Measurements from ENCODE around the gene GDPD3. TPM values are rescaled to one million over a fixed set of nuclear protein-coding genes. Genes with fewer than 3 reads are reported as not detected.
A peak's percentile ranks its signal among the peaks of the same experiment; 100 is the strongest.

The GDPD3 gene
- total and polyA plus RNA-seq, 2 of the 13 experiments (the other 11 are each of a cell fraction or from before 2014, with no cell fraction given) = 18.7 to 20.6 TPM

DNA sequence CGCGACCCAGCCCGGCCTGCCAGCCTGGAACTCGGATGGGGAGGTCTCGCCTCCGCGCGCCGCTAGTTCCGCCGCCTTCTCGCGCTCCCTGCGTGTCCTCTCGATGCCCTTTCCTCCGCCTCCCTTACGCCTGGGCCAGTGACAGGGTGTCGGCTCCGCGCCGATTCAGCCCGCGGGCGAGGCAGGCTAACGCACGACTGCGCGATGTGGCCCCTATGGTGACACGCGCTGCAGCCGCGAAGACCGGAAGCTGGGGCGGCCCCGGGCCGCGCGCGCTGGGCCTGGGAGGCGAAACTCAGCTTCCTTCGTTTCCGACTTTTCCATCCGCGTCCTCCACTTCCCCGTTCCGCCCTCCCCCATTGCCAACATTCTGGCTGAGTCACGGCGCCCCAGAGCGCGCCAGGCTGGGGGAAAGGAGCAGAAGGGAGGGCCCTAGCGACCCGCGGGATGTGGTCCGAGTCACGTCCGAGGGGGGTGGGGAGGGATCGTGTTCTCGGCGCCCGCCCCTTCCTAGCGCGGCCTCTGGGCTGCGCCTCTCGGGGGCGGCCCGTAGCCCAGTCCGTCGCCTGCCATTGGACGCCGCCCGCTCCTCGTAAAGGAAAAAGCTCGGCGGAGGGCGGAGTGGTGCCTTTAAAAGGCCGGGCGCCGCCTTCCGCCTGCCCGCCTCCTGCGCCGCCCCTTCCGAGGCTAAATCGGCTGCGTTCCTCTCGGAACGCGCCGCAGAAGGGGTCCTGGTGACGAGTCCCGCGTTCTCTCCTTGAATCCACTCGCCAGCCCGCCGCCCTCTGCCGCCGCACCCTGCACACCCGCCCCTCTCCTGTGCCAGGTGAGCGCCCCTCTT lies 48.0 kb downstream of the GDPD3 start, which contains the start of gene ALDOA (continued):
- TF ChIP-seq, protein P1, sequence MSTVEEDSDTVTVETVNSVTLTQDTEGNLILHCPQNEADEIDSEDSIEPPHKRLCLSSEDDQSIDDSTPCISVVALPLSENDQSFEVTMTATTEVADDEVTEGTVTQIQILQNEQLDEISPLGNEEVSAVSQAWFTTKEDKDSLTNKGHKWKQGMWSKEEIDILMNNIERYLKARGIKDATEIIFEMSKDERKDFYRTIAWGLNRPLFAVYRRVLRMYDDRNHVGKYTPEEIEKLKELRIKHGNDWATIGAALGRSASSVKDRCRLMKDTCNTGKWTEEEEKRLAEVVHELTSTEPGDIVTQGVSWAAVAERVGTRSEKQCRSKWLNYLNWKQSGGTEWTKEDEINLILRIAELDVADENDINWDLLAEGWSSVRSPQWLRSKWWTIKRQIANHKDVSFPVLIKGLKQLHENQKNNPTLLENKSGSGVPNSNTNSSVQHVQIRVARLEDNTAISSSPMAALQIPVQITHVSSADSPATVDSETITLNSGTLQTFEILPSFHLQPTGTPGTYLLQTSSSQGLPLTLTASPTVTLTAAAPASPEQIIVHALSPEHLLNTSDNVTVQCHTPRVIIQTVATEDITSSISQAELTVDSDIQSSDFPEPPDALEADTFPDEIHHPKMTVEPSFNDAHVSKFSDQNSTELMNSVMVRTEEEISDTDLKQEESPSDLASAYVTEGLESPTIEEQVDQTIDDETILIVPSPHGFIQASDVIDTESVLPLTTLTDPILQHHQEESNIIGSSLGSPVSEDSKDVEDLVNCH (CRISPR knock-in tag; IDR thresholded peaks at IDR 0.05) = no peak
- peak; percentile 90 for TF ChIP-seq ZSCAN25 (CRISPR knock-in tag; IDR thresholded peaks at IDR 0.05)
- peak; percentile 100 for TF ChIP-seq NCOA1 (CRISPR knock-in tag; IDR thresholded peaks at IDR 0.05)
- TF ChIP-seq, protein P2, sequence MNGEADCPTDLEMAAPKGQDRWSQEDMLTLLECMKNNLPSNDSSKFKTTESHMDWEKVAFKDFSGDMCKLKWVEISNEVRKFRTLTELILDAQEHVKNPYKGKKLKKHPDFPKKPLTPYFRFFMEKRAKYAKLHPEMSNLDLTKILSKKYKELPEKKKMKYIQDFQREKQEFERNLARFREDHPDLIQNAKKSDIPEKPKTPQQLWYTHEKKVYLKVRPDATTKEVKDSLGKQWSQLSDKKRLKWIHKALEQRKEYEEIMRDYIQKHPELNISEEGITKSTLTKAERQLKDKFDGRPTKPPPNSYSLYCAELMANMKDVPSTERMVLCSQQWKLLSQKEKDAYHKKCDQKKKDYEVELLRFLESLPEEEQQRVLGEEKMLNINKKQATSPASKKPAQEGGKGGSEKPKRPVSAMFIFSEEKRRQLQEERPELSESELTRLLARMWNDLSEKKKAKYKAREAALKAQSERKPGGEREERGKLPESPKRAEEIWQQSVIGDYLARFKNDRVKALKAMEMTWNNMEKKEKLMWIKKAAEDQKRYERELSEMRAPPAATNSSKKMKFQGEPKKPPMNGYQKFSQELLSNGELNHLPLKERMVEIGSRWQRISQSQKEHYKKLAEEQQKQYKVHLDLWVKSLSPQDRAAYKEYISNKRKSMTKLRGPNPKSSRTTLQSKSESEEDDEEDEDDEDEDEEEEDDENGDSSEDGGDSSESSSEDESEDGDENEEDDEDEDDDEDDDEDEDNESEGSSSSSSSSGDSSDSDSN (CRISPR knock-in tag; IDR thresholded peaks at IDR 0.05) = peak; percentile 98
- TF ChIP-seq AKAP8 (CRISPR knock-in tag; IDR thresholded peaks at IDR 0.05) = peak; percentile 98
- no peak; the same call in none of the 2 replicates for TF ChIP-seq ZNF354B (CRISPR knock-in tag; IDR thresholded peaks at IDR 0.05)
- peak; percentile 14; the same call in 1 of the 2 replicates for TF ChIP-seq ARID2 (CRISPR knock-in tag; IDR thresholded peaks at IDR 0.05; ENCODE audit: borderline replicate concordance)
- peak; percentile 99 for TF ChIP-seq MED8 (CRISPR knock-in tag; IDR thresholded peaks at IDR 0.05; ENCODE audit: insufficient replicate concordance)
- TF ChIP-seq ZNF12 (CRISPR knock-in tag; IDR thresholded peaks at IDR 0.05) = peak; percentile 64
- TF ChIP-seq, protein P3, sequence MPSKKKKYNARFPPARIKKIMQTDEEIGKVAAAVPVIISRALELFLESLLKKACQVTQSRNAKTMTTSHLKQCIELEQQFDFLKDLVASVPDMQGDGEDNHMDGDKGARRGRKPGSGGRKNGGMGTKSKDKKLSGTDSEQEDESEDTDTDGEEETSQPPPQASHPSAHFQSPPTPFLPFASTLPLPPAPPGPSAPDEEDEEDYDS (CRISPR knock-in tag; IDR thresholded peaks at IDR 0.05) = peak; percentile 99
- TF ChIP-seq ZNF329 (CRISPR knock-in tag; IDR thresholded peaks at IDR 0.05; ENCODE audit: low read depth) = peak; percentile 94
- TF ChIP-seq, protein P4, sequence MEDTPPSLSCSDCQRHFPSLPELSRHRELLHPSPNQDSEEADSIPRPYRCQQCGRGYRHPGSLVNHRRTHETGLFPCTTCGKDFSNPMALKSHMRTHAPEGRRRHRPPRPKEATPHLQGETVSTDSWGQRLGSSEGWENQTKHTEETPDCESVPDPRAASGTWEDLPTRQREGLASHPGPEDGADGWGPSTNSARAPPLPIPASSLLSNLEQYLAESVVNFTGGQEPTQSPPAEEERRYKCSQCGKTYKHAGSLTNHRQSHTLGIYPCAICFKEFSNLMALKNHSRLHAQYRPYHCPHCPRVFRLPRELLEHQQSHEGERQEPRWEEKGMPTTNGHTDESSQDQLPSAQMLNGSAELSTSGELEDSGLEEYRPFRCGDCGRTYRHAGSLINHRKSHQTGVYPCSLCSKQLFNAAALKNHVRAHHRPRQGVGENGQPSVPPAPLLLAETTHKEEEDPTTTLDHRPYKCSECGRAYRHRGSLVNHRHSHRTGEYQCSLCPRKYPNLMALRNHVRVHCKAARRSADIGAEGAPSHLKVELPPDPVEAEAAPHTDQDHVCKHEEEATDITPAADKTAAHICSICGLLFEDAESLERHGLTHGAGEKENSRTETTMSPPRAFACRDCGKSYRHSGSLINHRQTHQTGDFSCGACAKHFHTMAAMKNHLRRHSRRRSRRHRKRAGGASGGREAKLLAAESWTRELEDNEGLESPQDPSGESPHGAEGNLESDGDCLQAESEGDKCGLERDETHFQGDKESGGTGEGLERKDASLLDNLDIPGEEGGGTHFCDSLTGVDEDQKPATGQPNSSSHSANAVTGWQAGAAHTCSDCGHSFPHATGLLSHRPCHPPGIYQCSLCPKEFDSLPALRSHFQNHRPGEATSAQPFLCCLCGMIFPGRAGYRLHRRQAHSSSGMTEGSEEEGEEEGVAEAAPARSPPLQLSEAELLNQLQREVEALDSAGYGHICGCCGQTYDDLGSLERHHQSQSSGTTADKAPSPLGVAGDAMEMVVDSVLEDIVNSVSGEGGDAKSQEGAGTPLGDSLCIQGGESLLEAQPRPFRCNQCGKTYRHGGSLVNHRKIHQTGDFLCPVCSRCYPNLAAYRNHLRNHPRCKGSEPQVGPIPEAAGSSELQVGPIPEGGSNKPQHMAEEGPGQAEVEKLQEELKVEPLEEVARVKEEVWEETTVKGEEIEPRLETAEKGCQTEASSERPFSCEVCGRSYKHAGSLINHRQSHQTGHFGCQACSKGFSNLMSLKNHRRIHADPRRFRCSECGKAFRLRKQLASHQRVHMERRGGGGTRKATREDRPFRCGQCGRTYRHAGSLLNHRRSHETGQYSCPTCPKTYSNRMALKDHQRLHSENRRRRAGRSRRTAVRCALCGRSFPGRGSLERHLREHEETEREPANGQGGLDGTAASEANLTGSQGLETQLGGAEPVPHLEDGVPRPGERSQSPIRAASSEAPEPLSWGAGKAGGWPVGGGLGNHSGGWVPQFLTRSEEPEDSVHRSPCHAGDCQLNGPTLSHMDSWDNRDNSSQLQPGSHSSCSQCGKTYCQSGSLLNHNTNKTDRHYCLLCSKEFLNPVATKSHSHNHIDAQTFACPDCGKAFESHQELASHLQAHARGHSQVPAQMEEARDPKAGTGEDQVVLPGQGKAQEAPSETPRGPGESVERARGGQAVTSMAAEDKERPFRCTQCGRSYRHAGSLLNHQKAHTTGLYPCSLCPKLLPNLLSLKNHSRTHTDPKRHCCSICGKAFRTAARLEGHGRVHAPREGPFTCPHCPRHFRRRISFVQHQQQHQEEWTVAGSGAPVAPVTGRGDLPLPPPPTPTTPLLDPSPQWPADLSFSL (CRISPR knock-in tag; IDR thresholded peaks at IDR 0.05) = peak; percentile 47; the same call in 1 of the 2 replicates
- peak; percentile 92 for TF ChIP-seq TAF1 (CRISPR knock-in tag; IDR thresholded peaks at IDR 0.05)
- no peak for TF ChIP-seq ZBTB8A (CRISPR knock-in tag; IDR thresholded peaks at IDR 0.05; ENCODE audit: borderline replicate concordance, low read depth)
- no peak for TF ChIP-seq PCBP2 (optimal IDR thresholded peaks at IDR 0.05; ENCODE audit: low read depth, low read length, poor library complexity, severe bottlenecking)
- TF ChIP-seq ZNF143 (CRISPR knock-in tag; IDR thresholded peaks at IDR 0.05) = peak; percentile 19; the same call in 1 of the 2 replicates
- TF ChIP-seq ZNF550 (CRISPR knock-in tag; IDR thresholded peaks at IDR 0.05; ENCODE audit: borderline replicate concordance) = peak; percentile 60; the same call in 1 of the 2 replicates

Data from HepG2 (cell line).